ENCODE data around the gene UMODL1.
A peak's percentile ranks its signal among the peaks of the same experiment; 100 is the strongest.

UMODL1 gene

DNA sequence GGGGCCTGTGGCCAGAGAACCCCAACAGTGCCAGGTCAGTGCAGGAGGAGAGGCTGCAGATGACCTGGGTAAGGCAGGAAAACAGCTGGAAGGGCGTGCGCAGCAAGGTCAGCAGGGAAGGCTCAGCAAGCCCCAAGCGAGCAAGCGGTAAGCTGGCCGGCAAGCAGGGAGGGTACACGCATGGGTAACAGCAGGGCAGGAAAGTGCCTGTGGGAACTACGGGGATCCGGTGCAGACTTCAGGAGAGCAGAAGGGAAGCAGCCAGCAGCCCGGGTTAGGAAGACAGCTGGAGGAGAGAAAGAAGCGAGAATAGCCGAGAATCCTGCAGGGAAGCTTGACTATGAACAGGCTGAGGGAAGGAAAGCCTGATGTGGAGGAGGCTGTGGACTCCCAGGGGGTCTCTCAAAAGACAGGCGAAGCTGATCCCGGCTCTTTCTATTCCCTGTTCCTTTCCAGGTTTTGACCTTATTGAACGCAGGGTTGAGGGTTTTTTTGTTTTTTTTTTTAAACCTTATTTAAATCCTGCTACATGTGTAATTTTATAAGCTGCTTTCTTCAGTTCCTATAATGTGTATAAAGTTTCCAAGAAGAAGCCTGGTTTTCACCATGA, 20.9 kb downstream of the UMODL1 start:
- peaks cover 16% of the 10 kb centered on the region for H3K4me1 ChIP-seq (ENCODE audit: control insufficient read depth, insufficient read depth, low read depth, low read length)
- H3K27me3 ChIP-seq (ENCODE audit: control insufficient read depth in 1 of 2, insufficient read depth in 1 of 2, low read length in 2 of 2), result peaks cover 0 to 49% of the 10 kb centered on the region in 2 experiments
- no peak overlapping the region for H3K9ac ChIP-seq (ENCODE audit: low read length)
- DNase-seq, result no peak
- peak overlapping the region; percentile 83 for H4K91ac ChIP-seq (ENCODE audit: low read length)
- peak overlapping the region in 1 of 2 experiments; percentile 45 for H3K14ac ChIP-seq (ENCODE audit: low read length in 2 of 2)
- H3K27ac ChIP-seq (ENCODE audit: low read length, poor library complexity, severe bottlenecking), result no peak overlapping the region
- no peak overlapping the region for H2BK5ac ChIP-seq (ENCODE audit: low read depth, low read length, poor library complexity, severe bottlenecking)
- H3K23ac ChIP-seq (ENCODE audit: low read length in 2 of 2), result peak overlapping the region in 1 of 2 experiments; percentile 34
- peak overlapping the region; percentile 34 to 73 for H3K18ac ChIP-seq (ENCODE audit: low read depth in 1 of 2, low read length in 2 of 2)
- no peak overlapping the region for H2BK120ac ChIP-seq (ENCODE audit: low read depth, low read length)
- H3K79me1 ChIP-seq (replicated peaks; ENCODE audit: low read length, poor library complexity, severe bottlenecking), result no peaks in the 10 kb centered on the region
- 49% methylated on average over 12 of the region's 14 CpGs for WGBS
- no peaks in the 10 kb centered on the region for H3K9me3 ChIP-seq (ENCODE audit: control insufficient read depth, low read length)
- no peak overlapping the region for H3K4me3 ChIP-seq (ENCODE audit: insufficient read depth in 1 of 2, low read depth in 1 of 2, low read length in 2 of 2)
- H2BK12ac ChIP-seq (ENCODE audit: low read length in 2 of 2), result peak overlapping the region; percentile 17 to 49
- H2AFZ ChIP-seq (ENCODE audit: low read depth, low read length), result peak overlapping the region; percentile 46
- H4K8ac ChIP-seq (ENCODE audit: low read length), result peak overlapping the region; percentile 86
- no peak overlapping the region for H3K4ac ChIP-seq (ENCODE audit: low read depth in 1 of 2, low read length in 2 of 2)
- no peak overlapping the region for H2AK5ac ChIP-seq (ENCODE audit: low read length, severe bottlenecking)
- peak overlapping the region; percentile 45 for H2BK15ac ChIP-seq (ENCODE audit: low read depth, poor library complexity, severe bottlenecking)
- peak overlapping the region; percentile 18 for H3K4me2 ChIP-seq (ENCODE audit: low read length, poor library complexity, severe bottlenecking)
- no peaks in the 10 kb centered on the region for H3K36me3 ChIP-seq (ENCODE audit: control insufficient read depth in 1 of 2, insufficient read depth in 2 of 2, low read depth in 1 of 2, low read length in 2 of 2)

DNA sequence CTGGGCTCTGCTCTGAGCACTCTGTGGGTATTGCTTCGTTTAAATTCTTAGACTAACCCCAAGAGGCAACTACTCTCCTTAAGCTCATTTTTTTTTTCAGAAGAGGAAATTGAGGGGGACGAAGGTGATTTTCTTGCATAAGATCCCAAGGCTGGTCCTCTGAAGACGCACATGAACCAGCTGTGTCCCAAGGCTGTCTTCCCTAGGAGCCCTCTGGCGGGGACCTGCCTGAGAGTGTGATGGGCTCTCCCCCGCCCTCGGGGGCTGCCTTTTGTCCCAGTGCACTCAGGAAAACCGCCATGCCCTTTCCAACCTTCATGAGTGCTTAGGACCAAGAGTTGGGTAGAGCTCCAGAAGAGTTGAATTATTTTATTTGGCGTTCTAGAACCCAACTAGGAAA, 21.7 kb downstream of the UMODL1 start:
- Histone ChIP-seq H3K36me3 (ENCODE audit: control insufficient read depth in 1 of 2, insufficient read depth in 2 of 2, low read depth in 1 of 2, low read length in 2 of 2) (no peaks in the 10 kb centered on the region), H2AK5ac (ENCODE audit: low read length, severe bottlenecking) (no peak overlapping the region), H2BK15ac (ENCODE audit: low read depth, poor library complexity, severe bottlenecking) (no peak overlapping the region), H3K4me1 (ENCODE audit: control insufficient read depth, insufficient read depth, low read depth, low read length) (peaks cover 18% of the 10 kb centered on the region), H3K18ac (ENCODE audit: low read depth in 1 of 2, low read length in 2 of 2) (no peak overlapping the region), H2BK5ac (ENCODE audit: low read depth, low read length, poor library complexity, severe bottlenecking) (no peak overlapping the region), H2BK120ac (ENCODE audit: low read depth, low read length) (no peak overlapping the region), H3K9me3 (ENCODE audit: control insufficient read depth, low read length) (no peaks in the 10 kb centered on the region), H2BK12ac (ENCODE audit: low read length in 2 of 2) (no peak overlapping the region), H3K27ac (ENCODE audit: low read length, poor library complexity, severe bottlenecking) (no peak overlapping the region), H3K4me3 (ENCODE audit: insufficient read depth in 1 of 2, low read depth in 1 of 2, low read length in 2 of 2) (no peak overlapping the region), H3K4me2 (ENCODE audit: low read length, poor library complexity, severe bottlenecking) (no peak overlapping the region), H3K27me3 (ENCODE audit: control insufficient read depth in 1 of 2, insufficient read depth in 1 of 2, low read length in 2 of 2) (peaks cover 0 to 45% of the 10 kb centered on the region in 2 experiments), H4K8ac (ENCODE audit: low read length) (no peak overlapping the region), H3K4ac (ENCODE audit: low read depth in 1 of 2, low read length in 2 of 2) (no peak overlapping the region), H3K9ac (ENCODE audit: low read length) (no peak overlapping the region), H3K23ac (ENCODE audit: low read length in 2 of 2) (no peak overlapping the region), H3K79me1 (replicated peaks; ENCODE audit: low read length, poor library complexity, severe bottlenecking) (no peaks in the 10 kb centered on the region), H4K91ac (ENCODE audit: low read length) (no peak overlapping the region), H2AFZ (ENCODE audit: low read depth, low read length) (no peak overlapping the region), H3K14ac (ENCODE audit: low read length in 2 of 2) (no peak overlapping the region)
- WGBS, result 79% methylated on average over 7 of the region's 8 CpGs
- DNase-seq, result no peak

DNA sequence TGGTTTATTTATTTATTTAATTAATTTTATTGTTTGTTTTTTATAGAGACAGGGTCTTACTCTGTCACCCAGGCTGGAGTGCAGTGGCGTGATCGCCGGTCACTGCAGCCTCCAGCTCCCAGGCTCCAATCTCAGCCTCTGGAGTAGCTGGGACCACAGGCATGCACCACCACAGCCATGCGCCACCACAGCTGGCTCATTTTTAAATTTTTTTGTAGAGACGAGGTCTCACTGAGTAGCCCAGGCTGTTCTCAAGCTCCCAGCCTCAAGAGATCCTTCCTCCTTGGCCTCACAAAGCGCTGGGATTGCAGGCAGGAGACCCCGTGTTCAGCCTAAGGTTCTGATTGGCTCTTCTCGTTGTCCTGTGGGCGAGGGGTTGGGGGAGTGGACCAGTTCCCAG, 22.1 kb downstream of the UMODL1 start:
- WGBS, result 94% methylated on average over 8 of the region's 9 CpGs
- no peak overlapping the region for H3K27ac ChIP-seq (ENCODE audit: low read length, poor library complexity, severe bottlenecking)
- peaks cover 0 to 41% of the 10 kb centered on the region in 2 experiments for H3K27me3 ChIP-seq (ENCODE audit: control insufficient read depth in 1 of 2, insufficient read depth in 1 of 2, low read length in 2 of 2)
- H2BK5ac ChIP-seq (ENCODE audit: low read depth, low read length, poor library complexity, severe bottlenecking), result no peak overlapping the region
- H2BK12ac ChIP-seq (ENCODE audit: low read length in 2 of 2), result peak overlapping the region; percentile 33 to 34
- no peak overlapping the region for H4K8ac ChIP-seq (ENCODE audit: low read length)
- H3K4me3 ChIP-seq (ENCODE audit: insufficient read depth in 1 of 2, low read depth in 1 of 2, low read length in 2 of 2), result no peak overlapping the region
- no peak overlapping the region for H3K9ac ChIP-seq (ENCODE audit: low read length)
- peak overlapping the region; percentile 5 for H2AK5ac ChIP-seq (ENCODE audit: low read length, severe bottlenecking)
- no peak overlapping the region for H3K23ac ChIP-seq (ENCODE audit: low read length in 2 of 2)
- no peak overlapping the region for H3K4ac ChIP-seq (ENCODE audit: low read depth in 1 of 2, low read length in 2 of 2)
- no peaks in the 10 kb centered on the region for H3K36me3 ChIP-seq (ENCODE audit: control insufficient read depth in 1 of 2, insufficient read depth in 2 of 2, low read depth in 1 of 2, low read length in 2 of 2)
- H2BK120ac ChIP-seq (ENCODE audit: low read depth, low read length), result peak overlapping the region; percentile 12
- peak; percentile 27 for DNase-seq
- no peaks in the 10 kb centered on the region for H3K9me3 ChIP-seq (ENCODE audit: control insufficient read depth, low read length)
- no peak overlapping the region for H3K4me2 ChIP-seq (ENCODE audit: low read length, poor library complexity, severe bottlenecking)
- peak overlapping the region in 1 of 2 experiments; percentile 25 for H3K18ac ChIP-seq (ENCODE audit: low read depth in 1 of 2, low read length in 2 of 2)
- no peaks in the 10 kb centered on the region for H3K79me1 ChIP-seq (replicated peaks; ENCODE audit: low read length, poor library complexity, severe bottlenecking)
- no peak overlapping the region for H2AFZ ChIP-seq (ENCODE audit: low read depth, low read length)
- H3K14ac ChIP-seq (ENCODE audit: low read length in 2 of 2), result no peak overlapping the region
- H3K4me1 ChIP-seq (ENCODE audit: control insufficient read depth, insufficient read depth, low read depth, low read length), result peaks cover 18% of the 10 kb centered on the region
- peak overlapping the region; percentile 79 for H4K91ac ChIP-seq (ENCODE audit: low read length)
- peak overlapping the region; percentile 26 for H2BK15ac ChIP-seq (ENCODE audit: low read depth, poor library complexity, severe bottlenecking)

DNA sequence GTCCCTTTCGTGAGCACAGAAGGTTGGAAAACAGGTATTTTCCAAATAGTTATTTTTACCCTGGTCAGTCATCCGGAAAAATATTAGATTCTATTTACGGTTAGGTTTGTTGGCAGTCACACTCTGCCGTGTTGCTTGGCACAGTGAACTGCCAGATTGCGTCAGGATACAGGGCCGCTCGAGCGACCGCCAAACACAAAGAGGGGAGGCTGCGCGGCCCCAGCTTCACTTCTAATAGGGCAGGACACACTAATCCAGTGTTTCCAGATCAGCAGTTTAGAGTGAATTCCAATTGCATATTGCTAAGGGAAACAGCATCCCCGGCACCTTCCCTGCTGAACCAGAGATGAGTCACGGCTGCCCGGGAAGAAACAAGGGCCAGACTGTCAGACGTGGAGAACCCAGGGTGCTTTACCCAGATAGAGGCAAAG, 22.9 kb downstream of the UMODL1 start:
- H2AK5ac ChIP-seq (ENCODE audit: low read length, severe bottlenecking), result no peak overlapping the region
- 54% methylated on average over 15 of the region's 15 CpGs for WGBS
- H3K4me1 ChIP-seq (ENCODE audit: control insufficient read depth, insufficient read depth, low read depth, low read length), result peaks cover 18% of the 10 kb centered on the region
- H3K79me1 ChIP-seq (replicated peaks; ENCODE audit: low read length, poor library complexity, severe bottlenecking), result no peaks in the 10 kb centered on the region
- H3K27me3 ChIP-seq (ENCODE audit: control insufficient read depth in 1 of 2, insufficient read depth in 1 of 2, low read length in 2 of 2), result peaks cover 0 to 34% of the 10 kb centered on the region in 2 experiments
- H3K9me3 ChIP-seq (ENCODE audit: control insufficient read depth, low read length), result no peaks in the 10 kb centered on the region
- no peak overlapping the region for H3K23ac ChIP-seq (ENCODE audit: low read length in 2 of 2)
- no peak overlapping the region for H2BK120ac ChIP-seq (ENCODE audit: low read depth, low read length)
- no peak overlapping the region for H3K9ac ChIP-seq (ENCODE audit: low read length)
- peak; percentile 96 for DNase-seq
- H2BK15ac ChIP-seq (ENCODE audit: low read depth, poor library complexity, severe bottlenecking), result no peak overlapping the region
- H3K4me2 ChIP-seq (ENCODE audit: low read length, poor library complexity, severe bottlenecking), result peak overlapping the region; percentile 11
- no peaks in the 10 kb centered on the region for H3K36me3 ChIP-seq (ENCODE audit: control insufficient read depth in 1 of 2, insufficient read depth in 2 of 2, low read depth in 1 of 2, low read length in 2 of 2)
- H2BK5ac ChIP-seq (ENCODE audit: low read depth, low read length, poor library complexity, severe bottlenecking), result no peak overlapping the region
- no peak overlapping the region for H3K4ac ChIP-seq (ENCODE audit: low read depth in 1 of 2, low read length in 2 of 2)
- H3K27ac ChIP-seq (ENCODE audit: low read length, poor library complexity, severe bottlenecking), result peak overlapping the region; percentile 79
- no peak overlapping the region for H2BK12ac ChIP-seq (ENCODE audit: low read length in 2 of 2)
- no peak overlapping the region for H4K91ac ChIP-seq (ENCODE audit: low read length)
- peak overlapping the region; percentile 35 to 56 for H3K18ac ChIP-seq (ENCODE audit: low read depth in 1 of 2, low read length in 2 of 2)
- no peak overlapping the region for H2AFZ ChIP-seq (ENCODE audit: low read depth, low read length)
- H3K14ac ChIP-seq (ENCODE audit: low read length in 2 of 2), result no peak overlapping the region
- H3K4me3 ChIP-seq (ENCODE audit: insufficient read depth in 1 of 2, low read depth in 1 of 2, low read length in 2 of 2), result no peak overlapping the region
- H4K8ac ChIP-seq (ENCODE audit: low read length), result peak overlapping the region; percentile 75

Measured in mesenchymal stem cell (in vitro differentiated cells and primary cell).